Caki2 (cell line): Measurements from ENCODE around the gene VARS2. TPM values are rescaled to one million over a fixed set of nuclear protein-coding genes. Genes with fewer than 3 reads are reported as not detected.
"Not testable (repeated sequence)": the region's sequence is repeated elsewhere in the genome, so short reads cannot be mapped to it uniquely, and the experiment has no call there.

Experiments used
- DNase-seq: peaks from one replicate; pipeline ENCODE4 v3.0.0-alpha.2; 2015; ENCODE audit warnings: low read depth
- in situ Hi-C: cut with HindIII; loops from 2 replicates; pipeline ENCODE4 v1.10.0; 2016; ENCODE audit warnings: low sequenced_read_pairs, low pct_unique_long_range_greater_than_20kb, mixed read lengths
- total RNA-seq: library from RNA; depleted of rRNA; stranded (reverse); fragments of >200 nt; shearing (Covaris generic); gene quantifications from 2 replicates; pipeline ENCODE4 v1.2.3, GENCODE V29; 2014; ENCODE audit warnings: low replicate concordance

Gene VARS2
- total RNA-seq, 1 experiment from 2014 or later: 29.5 TPM

DNA sequence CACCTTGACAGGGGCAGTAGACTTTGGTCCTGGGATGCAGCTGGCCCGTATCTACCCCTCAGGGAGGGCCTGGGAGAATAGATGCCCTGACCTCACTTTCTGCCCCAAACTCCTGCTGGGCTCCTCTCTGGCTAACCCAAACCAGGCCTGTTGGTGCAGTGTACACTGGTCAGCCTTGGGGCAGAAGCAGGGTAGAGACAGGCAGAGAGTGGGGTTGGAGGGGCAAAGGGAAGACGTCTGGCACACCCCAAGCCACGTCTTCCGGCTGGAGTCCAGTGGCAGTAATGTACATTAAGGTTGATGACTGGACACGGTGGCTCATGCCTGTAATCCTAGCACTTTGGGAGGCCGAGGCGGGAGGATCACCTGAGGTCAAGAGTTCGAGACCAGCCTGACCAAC lies 20.4 kb upstream of the VARS2 start:
- in situ Hi-C loops: no loop called here
- no peak for DNase-seq

DNA sequence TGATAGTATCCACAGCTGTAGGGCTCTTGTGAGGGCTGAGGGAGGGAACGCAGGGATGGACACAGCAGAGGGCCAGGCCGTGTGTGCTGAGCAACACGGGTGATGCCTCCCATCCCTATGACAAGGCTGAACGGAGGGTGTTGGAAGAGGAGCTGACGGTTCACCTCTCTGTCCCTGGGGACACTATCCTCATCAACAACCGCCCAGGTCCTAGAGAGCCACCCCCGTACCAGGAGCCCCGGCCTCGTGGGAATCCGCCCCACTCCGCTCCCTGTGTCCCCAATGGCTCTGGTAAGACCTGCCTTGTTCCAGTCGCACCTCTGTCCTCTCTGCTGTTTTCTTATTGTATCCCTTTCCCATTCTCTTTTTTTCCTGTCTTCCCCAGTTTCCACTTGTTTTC lies 19.7 kb upstream of the VARS2 start:
- in situ Hi-C loops: no loop called here
- DNase-seq: no peak

DNA sequence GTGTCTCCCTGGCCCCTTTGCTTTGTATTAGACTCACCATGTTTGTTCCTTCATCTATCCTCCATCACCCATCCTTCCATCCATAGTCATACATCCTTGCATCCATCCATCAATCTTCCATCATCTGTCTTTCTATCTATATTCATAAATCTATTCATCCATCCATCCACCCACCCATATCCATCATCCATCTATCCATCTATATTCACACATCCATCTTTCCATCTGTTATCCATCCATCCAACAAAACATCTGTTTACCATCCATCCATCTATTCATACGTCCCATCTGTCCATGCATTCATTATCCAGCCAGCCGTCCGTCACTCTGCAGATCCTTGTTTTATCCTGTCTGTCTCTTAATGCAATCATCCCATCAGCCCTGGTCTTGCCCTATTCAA lies 19.1 kb upstream of the VARS2 start:
- no peak for DNase-seq
- in situ Hi-C loops: no loop called here

DNA sequence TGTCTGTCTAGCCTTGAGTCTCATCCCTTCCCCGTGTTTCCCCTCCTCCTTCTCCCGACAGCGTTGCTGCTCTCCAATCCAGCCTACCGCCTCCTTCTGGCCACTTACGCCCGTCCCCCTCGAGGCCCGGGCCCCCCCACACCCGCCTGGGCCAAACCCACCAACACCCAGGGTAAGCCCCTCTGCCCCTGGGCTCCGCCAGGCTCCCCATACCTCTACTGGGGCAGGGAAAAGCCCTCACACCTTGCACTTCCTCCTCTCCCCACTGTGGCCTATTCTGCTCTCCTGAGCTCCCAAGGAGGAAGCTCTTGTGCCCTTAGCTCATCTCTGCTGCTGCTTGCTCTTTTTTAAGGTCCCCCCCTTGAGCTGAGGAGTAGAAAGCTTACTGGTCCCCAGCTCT lies 18.7 kb upstream of the VARS2 start:
- in situ Hi-C loops: no loop called here
- DNase-seq: no peak

DNA sequence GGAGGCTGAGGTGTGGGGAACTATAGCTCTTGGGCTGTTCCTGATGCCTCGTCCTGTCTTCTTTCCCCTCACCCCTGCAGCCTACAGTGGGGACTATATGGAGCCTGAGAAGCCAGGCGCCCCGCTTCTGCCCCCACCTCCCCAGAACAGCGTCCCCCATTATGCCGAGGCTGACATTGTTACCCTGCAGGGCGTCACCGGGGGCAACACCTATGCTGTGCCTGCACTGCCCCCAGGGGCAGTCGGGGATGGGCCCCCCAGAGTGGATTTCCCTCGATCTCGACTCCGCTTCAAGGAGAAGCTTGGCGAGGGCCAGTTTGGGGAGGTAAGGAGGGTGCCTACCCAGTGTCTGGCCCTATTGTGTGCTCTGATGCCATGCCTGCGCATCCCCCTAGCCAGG lies 17.5 kb upstream of the VARS2 start:
- in situ Hi-C loops: no loop called here

DNA sequence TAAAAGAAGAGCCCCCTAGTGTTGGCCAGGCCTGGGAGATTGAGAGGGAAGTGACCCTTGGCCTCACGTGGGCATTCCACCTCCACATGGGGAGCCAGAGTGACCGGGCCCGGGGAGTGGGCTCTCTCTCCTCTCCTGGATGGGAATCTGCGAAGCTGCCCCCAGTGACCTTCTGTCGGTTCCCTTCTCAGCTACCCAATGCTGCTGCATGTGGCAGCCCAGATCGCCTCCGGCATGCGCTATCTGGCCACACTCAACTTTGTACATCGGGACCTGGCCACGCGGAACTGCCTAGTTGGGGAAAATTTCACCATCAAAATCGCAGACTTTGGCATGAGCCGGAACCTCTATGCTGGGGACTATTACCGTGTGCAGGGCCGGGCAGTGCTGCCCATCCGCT lies 16.2 kb upstream of the VARS2 start:
- no peak for DNase-seq
- in situ Hi-C loops: no loop called here

More for the DNA sequence above, 17.5 kb upstream of the VARS2 start:
- no peak for DNase-seq

DNA sequence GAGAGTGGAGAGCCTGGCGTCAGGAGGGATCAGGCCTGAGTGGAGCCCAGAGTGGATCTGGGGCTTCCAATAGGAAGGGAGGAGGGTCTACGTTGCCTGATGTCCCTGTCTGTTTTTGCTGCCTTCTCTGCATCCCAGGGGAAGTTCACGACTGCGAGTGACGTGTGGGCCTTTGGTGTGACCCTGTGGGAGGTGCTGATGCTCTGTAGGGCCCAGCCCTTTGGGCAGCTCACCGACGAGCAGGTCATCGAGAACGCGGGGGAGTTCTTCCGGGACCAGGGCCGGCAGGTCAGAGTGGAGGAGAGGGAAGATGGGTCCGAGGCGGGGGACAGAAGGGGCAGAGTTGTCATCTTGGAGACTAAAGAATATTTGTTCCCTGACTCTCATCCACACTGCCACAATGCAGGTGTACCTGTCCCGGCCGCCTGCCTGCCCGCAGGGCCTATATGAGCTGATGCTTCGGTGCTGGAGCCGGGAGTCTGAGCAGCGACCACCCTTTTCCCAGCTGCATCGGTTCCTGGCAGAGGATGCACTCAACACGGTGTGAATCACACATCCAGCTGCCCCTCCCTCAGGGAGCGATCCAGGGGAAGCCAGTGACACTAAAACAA lies 15.2 kb upstream of the VARS2 start:
- in situ Hi-C loops: no loop called here
- no peak for DNase-seq

DNA sequence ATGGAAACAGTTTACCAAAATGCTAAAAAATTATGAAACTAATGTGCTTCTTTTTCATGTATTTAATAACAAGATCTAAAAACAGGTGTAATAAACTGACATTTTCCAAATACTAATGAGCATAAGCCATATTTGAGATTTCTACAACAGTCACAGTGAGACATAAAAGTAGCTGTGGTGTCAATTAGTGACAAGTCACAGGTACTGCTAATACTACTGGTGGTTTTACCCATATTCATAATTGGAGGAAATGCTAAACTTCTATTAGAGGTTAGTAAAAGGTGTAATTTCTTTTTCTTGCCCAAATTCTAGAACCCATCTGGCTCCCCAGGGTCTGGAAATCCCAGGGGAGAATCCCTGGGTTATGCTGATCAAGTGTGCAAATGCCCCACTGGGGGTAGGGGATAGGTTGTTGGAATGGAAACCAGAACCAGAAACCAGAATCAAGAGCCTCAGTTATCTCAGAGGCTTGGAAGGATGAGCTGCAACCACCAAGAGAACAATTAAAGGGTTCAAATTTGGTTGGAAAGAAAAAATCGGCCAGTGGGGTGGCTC lies 13.1 kb upstream of the VARS2 start:
- no peak for DNase-seq
- in situ Hi-C loops: no loop called here

DNA sequence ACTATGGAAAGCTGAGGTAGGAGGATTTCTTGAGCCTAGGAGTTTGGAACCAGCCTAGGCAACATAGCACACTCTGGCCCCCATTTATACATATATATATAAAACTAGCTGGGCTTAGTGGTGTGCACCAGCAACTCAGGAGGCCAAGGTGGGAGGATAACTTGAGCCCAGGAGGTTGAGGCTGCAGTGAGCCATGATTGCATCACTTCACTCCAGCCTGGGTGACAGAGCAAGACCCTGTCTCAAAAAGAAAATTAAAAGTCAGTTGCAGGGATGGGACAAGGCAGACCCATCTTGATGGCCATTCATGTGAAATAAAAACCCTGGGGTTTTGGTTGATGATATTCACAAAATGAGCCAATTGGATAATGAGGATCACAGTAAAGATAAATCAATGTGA lies 12.6 kb upstream of the VARS2 start:
- in situ Hi-C loops: no loop called here
- no peak for DNase-seq

DNA sequence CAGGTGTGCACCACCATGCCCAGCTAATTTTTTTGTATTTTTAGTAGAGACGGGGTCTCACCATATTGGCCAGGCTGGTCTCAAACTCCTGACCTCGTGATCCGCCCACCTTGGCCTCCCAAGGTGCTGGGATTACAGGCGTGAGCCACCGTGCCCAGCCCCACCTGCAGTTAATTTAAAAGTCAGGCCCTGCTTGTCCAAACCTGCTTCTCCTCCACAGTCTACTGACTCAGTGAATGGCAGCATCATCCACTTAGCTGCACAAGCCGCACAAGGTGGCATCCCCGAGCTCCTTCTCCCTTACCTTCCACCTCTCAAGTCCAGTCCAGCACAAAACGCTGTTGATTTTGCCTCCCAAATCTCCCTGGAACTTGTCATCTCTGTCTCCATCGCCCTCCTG lies 11.8 kb upstream of the VARS2 start:
- DNase-seq, in situ Hi-C loops: not testable (repeated sequence)

DNA sequence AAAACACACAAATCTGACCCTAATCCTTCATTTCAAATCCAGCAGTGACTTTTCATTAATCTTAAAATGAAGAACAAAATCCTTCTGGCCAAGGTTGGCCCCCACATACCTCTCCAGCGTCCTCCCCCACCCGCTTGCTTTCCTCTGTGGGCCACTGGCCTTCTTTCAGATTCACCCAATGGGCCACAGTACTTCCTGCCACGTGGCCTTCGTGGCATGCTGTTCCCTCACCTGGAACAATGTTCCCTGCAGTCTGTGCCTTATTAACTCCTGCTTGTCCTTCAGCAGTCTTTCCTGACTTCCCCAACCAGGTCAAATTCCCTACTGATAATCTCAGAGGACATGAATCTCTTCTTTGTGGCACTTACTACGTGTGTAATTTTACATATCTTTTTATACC lies 11.3 kb upstream of the VARS2 start:
- DNase-seq: no peak
- in situ Hi-C loops: no loop called here

DNA sequence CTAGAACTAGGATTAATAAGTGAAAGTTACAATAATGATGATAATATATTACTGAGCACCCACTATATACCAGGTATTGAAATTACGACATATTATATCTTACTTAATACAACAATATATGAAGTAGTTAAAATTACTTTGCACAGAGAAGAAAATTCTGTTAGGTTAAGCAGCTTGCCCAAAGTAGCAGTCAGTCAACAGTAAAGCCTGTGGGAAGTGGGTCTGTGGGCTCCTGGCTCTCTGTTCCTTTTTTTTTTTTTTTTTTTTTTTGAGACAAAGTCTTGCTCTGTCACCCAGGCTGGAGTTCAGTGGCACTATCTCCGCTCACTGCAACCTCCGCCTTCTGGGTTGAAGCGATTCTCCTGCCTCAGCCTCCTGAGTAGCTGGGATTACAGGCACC lies 10.8 kb upstream of the VARS2 start:
- no peak for DNase-seq
- in situ Hi-C loops: no loop called here

DNA sequence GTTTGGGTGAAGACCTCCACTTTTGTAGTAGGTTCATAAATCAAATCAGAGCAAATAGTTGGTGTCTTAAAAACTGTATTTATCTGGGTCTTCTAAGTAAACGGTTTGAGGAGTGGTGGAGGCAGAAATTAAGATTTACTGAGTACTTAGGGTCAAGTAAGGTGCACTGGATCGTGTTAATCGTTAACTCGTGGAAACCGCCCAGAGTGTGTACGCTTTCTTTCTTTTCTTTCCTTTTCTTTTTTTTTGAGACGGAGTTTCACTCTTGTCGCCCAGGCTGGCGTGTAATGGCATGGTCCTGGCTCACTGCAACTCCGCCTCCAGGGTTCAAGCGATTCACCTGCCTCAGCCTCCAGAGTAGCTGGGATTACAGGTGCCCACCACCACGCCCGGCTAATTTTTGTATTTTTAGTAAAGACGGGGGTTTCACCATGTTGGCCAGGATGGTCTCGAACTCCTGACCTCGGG lies 6.7 kb upstream of the VARS2 start:
- in situ Hi-C loops: not testable (repeated sequence)
- DNase-seq: peak; percentile 62

DNA sequence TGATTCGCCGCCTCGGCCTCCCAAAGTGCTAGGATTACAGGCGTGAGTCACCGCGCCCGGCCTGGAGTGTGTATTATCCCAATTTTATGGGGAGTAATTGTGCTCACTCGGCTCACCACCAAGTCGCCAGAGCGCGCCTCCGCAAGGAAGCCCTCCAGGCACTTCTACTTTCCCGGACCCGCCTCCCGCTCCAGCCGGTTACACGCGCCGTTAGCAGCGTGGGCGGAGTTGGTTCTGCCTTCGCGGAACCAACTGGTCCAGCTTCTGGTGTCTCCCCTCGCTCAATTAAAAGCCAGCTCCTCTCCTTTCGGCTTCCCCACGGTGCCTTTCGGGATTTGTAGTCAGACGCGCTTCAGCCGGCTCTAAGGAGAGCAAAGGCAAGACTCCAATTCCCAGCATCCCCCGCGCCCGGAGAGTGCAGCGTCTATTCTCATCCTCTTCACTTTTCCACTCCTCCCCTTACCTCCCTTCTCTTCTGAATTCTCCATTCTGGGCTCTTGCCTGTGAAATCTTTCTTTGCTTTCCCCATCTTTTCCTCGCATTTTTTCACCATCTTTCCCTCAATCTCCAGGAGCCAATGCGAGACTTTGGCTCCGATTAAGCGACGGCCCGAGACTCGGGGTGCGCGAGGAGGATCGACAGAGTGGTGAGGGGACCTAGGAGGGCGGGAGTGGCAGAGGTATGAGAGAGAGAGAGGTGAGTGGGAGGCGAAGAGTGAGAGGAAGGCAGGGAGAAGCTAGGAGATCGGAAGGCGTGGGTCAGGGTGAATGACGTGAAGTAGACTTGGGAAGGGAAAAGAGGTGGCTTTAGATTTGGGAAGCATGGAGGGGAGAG lies 6.1 kb upstream of the VARS2 start, which contains the start of gene GTF2H4:
TSS of gene GTF2H4 (plus strand) at position 450 of the 834 bp plus-strand sequence.
- DNase-seq: peak; percentile 99

DNA sequence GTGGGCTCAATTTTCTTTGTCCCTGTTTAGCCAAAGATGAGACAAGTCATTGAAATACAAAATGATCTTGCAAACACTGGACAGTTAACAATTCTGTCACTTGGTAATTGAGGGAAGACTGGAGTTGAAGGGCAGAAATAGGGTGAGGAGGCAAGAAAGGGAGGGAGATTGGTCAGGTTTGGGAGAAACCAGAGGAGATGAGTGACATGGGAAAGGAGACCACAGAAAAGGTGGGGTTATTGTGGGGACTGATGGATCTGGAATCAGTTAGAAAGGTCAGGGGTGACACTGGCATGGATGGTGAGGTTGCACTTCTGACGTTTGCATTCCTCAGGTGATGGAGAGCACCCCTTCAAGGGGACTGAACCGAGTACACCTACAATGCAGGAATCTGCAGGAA lies 5.3 kb upstream of the VARS2 start:
- no peak for DNase-seq
- in situ Hi-C loops: no loop called here

More for the DNA sequence above, 6.1 kb upstream of the VARS2 start, which contains the start of gene GTF2H4:
- in situ Hi-C loops: no loop called here

DNA sequence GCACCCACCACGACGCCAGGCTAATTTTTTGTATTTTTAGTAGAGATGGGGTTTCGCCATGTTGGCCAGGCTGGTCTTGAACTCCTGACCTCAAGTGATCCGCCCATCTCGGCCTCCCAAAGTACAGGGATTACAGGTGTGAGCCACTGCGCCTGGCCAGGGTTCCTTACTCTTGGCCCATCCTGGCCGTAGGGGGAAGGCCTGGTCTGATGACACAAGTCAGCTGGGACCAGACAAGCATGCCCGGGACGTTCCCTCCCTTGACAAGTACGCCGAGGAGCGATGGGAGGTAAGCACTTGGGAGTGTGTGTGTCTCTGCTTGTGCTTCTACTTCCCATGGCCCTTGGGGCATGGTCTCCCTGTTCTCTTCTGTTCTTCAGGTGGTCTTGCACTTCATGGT lies 3.6 kb upstream of the VARS2 start:
- DNase-seq, in situ Hi-C loops: not testable (repeated sequence)

DNA sequence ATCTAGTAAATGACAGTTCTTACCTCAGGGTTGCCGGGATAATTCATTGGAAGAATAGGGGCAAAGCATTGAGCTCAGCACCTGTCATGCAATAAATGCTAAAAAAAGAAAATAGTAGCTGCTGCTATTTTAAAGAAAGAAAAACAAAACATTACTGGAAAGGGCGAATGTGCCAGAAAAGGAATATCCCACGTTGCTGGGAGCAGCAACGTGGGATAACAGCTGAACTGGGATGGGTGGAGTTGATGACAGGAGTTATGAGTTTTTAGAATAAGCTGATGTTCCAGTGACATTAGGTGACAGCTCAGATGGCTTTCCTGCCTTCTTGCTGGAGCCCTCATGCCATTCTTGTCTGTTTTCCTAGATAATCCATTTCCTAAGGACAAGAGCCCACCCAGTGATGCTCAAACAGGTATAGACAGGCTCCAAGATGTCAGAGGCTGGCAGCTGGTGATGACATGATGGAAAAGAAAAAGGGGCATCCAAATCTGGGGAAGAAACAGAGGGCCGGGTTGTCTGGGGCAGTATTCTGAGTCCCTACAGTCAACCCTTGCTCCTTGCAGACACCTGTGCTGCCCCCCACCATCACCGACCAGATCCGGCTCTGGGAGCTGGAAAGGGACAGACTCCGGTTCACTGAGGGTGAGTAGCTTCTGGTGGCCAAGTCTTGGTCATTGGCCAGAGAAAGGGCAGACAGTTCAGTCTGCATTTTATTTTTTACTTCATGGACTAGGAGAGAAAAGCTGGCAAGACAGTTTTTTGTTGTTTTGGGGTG lies 1.1 kb upstream of the VARS2 start:
- no peak for DNase-seq
- in situ Hi-C loops: no loop called here

DNA sequence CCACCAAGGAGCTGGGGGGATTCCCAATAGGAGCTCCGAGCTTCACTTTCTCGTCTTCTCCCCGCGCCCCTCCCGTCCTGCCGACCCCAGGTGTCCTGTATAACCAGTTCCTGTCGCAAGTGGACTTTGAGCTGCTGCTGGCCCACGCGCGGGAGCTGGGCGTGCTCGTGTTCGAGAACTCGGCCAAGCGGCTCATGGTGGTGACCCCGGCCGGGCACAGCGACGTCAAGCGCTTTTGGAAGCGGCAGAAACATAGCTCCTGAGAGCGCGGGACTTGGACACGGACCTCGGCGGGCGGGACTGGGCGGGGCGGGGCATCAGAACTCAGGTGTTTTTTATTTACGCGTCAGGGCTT lies 340 bp upstream of the VARS2 start:
- no peak for DNase-seq
- in situ Hi-C loops: no loop called here
